Left ventricle myocardium inferior (tissue), 1 donor: ENCODE results near the gene CCDC82. TPM values are rescaled to one million over a fixed set of nuclear protein-coding genes. Genes with fewer than 3 reads are reported as not detected.
A peak's percentile ranks its signal among the peaks of the same experiment; 100 is the strongest.

Experiments
- DNase-seq: peaks from one replicate; pipeline ENCODE4 v3.0.0-alpha.2; 2020
- H3K27ac ChIP-seq: fragments of 200-600 bp; replicated peaks from 2 replicates; pipeline ENCODE4 v1.8.0; 2021
- H3K27me3 ChIP-seq: fragments of 200-600 bp; 2 replicates; pipeline ENCODE4 v1.8.0; 2021; ENCODE audit warnings: low read depth
- H3K36me3 ChIP-seq: fragments of 200-600 bp; 2 replicates; pipeline ENCODE4 v1.8.0; 2021
- H3K4me1 ChIP-seq: fragments of 200-600 bp; 2 replicates; pipeline ENCODE4 v1.8.0; 2021
- H3K4me3 ChIP-seq: fragments of 200-600 bp; 2 replicates; pipeline ENCODE4 v1.8.0; 2021; ENCODE audit warnings: mild to moderate bottlenecking, moderate library complexity
- H3K9me3 ChIP-seq: fragments of 200-600 bp; replicated peaks from 2 replicates; pipeline ENCODE4 v1.8.0; 2021
- intact Hi-C: fragments of 100-400 bp; cut with micrococcal nuclease; formaldehyde crosslinking; loops from one replicate; pipeline ENCODE4 v1.11.0; 2022
- total RNA-seq: library from RNA; stranded (reverse); fragmentation: NEBNext Ultra II Directional; extraction: Animal tissue kit (Norgen Biotek cat#: 25700); gene quantifications from one replicate; pipeline ENCODE4 v1.2.1, GENCODE V29; 2021
- TF ChIP-seq, protein P1 (sequence below): fragments of 200-600 bp; IDR thresholded peaks from 2 replicates; pipeline ENCODE4 v1.8.0; 2021; ENCODE audit warnings: antibody characterized with exemption, mild to moderate bottlenecking, borderline replicate concordance
- donor health status: DM: no; HTN: yes; CAD: no; lungs with severe emphysema.

The CCDC82 gene
- total RNA-seq, 1 donor from 2014 or later = 15.9 TPM

- Histone ChIP-seq H3K4me1 (peaks cover 74% of the 10 kb centered on the region), H3K36me3 (no peaks in the 10 kb centered on the region), H3K27ac (no peak overlapping the region), H3K4me3 (no peak overlapping the region), H3K27me3 (no peaks in the 10 kb centered on the region), H3K9me3 (no peaks in the 10 kb centered on the region)
- DNase-seq = no peak
- TF ChIP-seq, protein P1, sequence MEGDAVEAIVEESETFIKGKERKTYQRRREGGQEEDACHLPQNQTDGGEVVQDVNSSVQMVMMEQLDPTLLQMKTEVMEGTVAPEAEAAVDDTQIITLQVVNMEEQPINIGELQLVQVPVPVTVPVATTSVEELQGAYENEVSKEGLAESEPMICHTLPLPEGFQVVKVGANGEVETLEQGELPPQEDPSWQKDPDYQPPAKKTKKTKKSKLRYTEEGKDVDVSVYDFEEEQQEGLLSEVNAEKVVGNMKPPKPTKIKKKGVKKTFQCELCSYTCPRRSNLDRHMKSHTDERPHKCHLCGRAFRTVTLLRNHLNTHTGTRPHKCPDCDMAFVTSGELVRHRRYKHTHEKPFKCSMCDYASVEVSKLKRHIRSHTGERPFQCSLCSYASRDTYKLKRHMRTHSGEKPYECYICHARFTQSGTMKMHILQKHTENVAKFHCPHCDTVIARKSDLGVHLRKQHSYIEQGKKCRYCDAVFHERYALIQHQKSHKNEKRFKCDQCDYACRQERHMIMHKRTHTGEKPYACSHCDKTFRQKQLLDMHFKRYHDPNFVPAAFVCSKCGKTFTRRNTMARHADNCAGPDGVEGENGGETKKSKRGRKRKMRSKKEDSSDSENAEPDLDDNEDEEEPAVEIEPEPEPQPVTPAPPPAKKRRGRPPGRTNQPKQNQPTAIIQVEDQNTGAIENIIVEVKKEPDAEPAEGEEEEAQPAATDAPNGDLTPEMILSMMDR = no peak
- intact Hi-C loops = no loop called here
Measured at GRCh38 chr11:96316869-96317268, 72.8 kb downstream of the CCDC82 start.

DNA sequence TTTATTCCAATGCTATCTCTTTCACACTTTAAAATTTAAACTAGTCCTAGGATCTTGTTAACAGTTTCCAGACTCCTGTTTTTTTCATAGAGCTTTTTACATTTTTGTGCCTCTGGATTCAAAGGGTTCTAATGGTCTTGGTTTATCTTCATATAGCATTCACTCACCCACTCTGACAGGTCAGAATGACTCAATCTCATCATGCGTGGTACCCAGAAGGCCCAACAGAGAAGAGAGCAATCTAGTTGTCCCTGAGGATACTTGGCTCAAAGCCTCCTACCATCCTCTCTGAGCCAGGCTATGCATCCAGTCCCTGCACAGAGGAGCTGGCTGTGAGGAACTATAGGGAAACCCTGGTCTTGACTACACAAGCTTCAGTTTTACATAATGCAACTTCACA, 74.2 kb downstream of the CCDC82 start:
- intact Hi-C loops = no loop called here
- Histone ChIP-seq H3K9me3 (no peaks in the 10 kb centered on the region), H3K4me1 (peaks cover 77% of the 10 kb centered on the region), H3K27me3 (no peaks in the 10 kb centered on the region), H3K36me3 (no peaks in the 10 kb centered on the region), H3K27ac (peak overlapping the region; percentile 72), H3K4me3 (no peak overlapping the region)
- DNase-seq = no peak
- TF ChIP-seq, protein P1 = no peak

DNA sequence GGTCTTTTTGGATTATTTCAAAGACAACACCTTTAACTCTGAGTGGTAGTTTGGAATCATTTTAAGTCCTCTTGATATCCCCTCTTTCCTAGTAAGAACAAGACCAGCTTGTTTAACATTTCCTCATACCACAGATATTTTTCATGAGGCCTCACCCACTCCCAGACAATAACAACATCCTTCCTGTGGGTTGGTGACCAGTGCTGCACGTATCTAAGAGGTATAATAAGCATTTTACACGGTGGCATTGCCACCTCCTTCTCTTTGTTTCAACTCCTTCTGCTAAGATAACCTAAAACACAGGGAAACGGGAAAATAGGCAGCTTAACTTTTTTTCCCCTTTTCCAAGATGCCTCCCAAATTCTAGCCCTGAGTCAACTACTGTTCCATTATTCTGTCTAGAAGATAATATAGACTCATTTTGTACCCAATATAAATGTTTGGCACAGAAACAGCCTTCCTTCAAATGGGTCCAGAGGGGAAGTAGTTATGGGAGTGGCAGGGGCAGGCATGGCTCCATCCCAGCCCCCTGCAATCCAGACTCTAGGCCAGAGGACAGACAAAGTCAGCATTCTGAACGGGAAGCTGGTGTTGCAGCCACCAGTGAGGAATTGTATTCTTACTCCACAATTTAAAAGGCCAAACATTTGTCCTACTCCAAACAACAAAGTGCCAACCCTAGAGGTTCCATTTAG, 75.2 kb downstream of the CCDC82 start:
- intact Hi-C loops = no loop called here
- Histone ChIP-seq H3K9me3 (no peaks in the 10 kb centered on the region), H3K27ac (peak overlapping the region; percentile 72), H3K4me1 (peaks cover 80% of the 10 kb centered on the region), H3K36me3 (no peaks in the 10 kb centered on the region), H3K27me3 (no peaks in the 10 kb centered on the region), H3K4me3 (no peak overlapping the region)
- TF ChIP-seq, protein P1 = no peak
- DNase-seq = peak; percentile 25

GRCh38 chr11:96313163-96313562, 76.5 kb downstream of the CCDC82 start:
- Histone ChIP-seq H3K27me3 (no peaks in the 10 kb centered on the region), H3K4me3 (no peak overlapping the region), H3K36me3 (no peaks in the 10 kb centered on the region), H3K4me1 (peaks cover 83% of the 10 kb centered on the region), H3K9me3 (no peaks in the 10 kb centered on the region), H3K27ac (peak overlapping the region; percentile 72)
- intact Hi-C loops = no loop called here
- TF ChIP-seq, protein P1 = no peak
- no peak for DNase-seq

DNA sequence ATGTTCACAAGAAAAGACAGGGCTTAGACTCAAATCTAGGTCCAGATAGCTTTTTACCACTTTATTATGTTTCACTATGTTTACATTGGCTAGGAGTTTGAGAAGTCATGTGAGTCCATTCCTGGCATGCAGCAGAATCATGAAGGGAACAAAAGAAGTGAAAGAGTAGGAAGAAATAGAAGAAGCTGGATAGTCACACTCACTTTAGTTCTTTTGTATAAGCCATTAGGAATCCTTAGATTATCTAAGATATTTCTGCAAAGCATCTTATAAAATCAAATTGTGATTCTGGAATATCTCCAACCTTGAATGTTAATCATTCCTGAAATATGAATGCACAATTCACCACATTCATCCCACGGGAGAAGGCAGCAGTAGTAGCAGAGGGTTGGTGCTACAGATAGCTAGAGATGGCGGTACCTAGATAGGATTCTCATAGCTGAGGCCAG, 78.6 kb downstream of the CCDC82 start:
- H3K36me3 ChIP-seq = no peaks in the 10 kb centered on the region
- no peak overlapping the region for H3K4me3 ChIP-seq
- TF ChIP-seq, protein P1 = no peak
- intact Hi-C loops = no loop called here
- peak overlapping the region; percentile 40 for H3K27ac ChIP-seq
- H3K9me3 ChIP-seq = no peaks in the 10 kb centered on the region
- no peak for DNase-seq
- H3K27me3 ChIP-seq = no peaks in the 10 kb centered on the region
- H3K4me1 ChIP-seq = peaks cover 84% of the 10 kb centered on the region
